NCI-H187 treated with DMSO at 0.1 percent for 48 hours (cell line): ENCODE results near the gene DLL1.
"Not testable (repeated sequence)": the region's sequence is repeated elsewhere in the genome, so short reads cannot be mapped to it uniquely, and the experiment has no call there.

Source experiments
- DNase-seq: peaks from one replicate; lab custom pipeline; 2025; lab: John Stamatoyannopoulos, UW

DLL1 gene, protein sequence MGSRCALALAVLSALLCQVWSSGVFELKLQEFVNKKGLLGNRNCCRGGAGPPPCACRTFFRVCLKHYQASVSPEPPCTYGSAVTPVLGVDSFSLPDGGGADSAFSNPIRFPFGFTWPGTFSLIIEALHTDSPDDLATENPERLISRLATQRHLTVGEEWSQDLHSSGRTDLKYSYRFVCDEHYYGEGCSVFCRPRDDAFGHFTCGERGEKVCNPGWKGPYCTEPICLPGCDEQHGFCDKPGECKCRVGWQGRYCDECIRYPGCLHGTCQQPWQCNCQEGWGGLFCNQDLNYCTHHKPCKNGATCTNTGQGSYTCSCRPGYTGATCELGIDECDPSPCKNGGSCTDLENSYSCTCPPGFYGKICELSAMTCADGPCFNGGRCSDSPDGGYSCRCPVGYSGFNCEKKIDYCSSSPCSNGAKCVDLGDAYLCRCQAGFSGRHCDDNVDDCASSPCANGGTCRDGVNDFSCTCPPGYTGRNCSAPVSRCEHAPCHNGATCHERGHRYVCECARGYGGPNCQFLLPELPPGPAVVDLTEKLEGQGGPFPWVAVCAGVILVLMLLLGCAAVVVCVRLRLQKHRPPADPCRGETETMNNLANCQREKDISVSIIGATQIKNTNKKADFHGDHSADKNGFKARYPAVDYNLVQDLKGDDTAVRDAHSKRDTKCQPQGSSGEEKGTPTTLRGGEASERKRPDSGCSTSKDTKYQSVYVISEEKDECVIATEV

DNA sequence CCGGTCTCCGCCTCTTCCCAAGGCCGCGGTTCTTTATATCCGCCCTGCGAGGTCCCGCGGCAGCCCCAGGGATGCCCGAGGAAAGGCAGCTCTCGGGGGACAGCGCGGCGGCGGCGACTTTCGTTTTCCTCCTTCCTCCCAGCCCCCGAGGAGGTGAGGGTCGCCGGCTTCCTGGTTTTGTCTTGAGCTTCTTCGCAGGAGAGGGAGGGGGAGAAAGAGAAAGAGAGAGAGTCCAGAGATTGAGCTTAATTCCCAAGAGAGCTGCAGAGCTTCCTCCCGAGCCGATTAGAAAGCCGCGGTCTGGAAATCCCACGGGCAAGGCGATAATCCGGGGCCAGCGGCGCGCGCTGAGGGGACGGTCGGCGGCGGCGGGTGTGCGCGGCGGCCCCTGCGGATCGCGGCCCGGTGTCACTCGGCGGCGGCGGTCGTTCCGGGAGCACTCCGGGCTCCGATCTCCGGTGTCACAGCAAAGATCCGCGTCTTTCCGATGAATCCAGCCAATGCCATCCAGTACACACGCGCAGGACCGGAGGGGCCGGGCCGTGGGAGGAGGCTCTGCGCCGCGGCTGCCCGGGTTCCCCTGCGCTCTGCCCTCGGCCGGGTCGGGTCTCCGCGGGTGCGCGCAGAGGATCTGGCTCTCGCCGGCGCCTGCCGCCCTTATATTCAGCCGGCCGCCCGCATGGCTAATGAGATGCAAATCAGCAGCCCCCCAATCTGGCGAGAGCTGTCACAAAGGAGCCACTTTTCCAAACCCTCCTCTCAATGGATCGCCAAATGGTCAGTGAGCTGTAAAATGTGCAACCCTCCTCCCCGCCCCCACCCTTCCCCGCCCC lies at the start of gene DLL1:
Gene DLL1, minus strand, starts transcription at position 783 of the 833 bp plus-strand sequence. CDS start 939 bp downstream, outside the sequence.
- DNase-seq = no peak

DNA sequence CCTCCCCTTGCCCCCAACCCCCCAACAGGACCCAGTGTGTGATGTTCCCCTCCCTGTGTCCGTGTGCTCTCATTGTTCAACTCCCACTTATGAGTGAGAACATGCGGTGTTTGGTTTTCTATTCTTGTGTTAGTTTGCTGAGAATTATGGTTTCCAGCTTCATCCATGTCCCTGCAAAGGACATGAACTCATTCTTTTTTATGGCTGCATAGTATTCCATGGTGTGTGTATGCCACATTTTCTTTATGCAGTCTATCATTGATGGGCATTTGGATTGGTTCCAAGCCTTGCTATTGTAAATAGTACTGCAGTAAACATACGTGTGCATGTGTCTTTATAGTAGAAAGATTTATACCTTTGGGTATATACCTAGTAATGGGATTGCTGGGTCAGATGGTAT lies 44.3 kb upstream of the DLL1 start:
- DNase-seq = not testable (repeated sequence)

DNA sequence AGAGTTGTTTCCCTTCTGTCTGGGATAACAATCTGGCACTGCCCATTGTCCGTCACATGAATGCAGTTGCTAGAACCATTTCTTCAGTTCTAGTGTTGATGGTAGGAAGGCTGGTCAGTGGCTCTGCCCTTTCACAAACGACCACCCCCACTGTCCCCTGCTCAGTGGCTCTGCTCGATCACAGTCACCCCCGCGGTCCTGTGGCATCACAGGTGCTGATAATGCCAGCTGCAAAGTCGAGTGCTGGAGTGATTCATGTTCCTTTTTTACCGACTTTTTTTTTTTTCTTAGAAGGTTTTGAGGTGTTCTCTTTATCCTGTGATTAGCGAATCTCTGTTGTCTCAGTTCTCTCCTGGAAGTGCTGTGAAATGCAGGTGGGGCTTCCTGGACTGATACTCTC lies 38.4 kb upstream of the DLL1 start:
- no peak for DNase-seq

DNA sequence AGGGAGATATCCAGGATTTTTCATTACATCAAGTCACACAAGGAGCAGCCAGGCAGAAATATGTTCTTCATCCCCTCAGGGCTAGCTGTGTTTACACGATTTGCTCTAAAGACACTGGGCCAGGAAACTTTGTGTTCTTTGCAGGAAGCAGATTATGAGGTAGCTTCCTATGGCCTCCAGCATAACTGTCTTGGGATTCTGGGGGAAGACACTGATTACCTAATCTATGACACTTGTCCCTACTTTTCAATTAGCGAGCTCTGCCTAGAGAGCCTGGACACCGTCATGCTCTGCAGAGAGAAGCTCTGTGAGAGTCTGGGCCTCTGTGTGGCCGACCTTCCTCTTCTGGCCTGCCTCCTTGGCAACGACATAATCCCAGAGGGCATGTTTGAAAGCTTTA lies 26.8 kb upstream of the DLL1 start:
- DNase-seq = no peak

DNA sequence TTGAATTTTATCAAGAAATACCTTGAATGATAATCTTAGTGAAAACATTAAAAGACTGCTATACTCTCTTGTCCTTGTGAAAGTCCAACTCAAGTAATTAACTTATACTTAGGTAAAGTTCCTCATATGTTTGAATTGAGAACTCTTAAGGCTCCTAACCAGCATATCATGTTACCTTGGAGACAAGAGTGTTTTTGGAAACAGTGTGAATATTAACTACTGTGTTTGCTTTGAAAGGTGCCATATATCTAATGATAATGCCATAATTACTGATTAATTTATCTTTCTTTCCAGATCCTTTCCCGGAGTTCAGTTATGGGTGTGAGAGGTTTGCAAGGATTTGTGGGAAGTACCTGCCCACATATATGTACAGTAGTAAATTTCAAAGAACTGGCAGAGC lies 26.2 kb upstream of the DLL1 start:
- no peak for DNase-seq

GRCh38 chr6:170316071-170316470 lies 25.2 kb upstream of the DLL1 start:
- DNase-seq = no peak

DNA sequence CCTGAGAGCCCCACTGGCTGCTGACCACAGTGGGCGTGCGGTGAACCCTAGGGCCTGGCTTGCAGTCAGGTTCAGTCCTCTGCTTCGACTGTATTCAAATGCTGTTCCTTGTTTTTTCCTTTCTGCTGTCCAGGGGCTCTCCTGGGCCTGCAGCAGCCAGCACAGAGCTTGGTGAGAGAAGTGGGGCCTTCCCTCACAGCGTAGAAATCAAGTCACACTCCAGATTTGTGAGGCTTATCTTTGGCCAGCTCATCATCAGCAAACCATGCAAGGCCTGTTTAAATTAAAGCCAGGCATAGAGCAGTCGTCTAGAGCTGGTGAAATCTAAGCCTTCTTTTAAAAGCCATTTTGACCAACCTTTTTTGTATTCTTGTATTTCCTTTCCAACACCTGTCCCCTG lies 24.1 kb upstream of the DLL1 start:
- no peak for DNase-seq

- no peak for DNase-seq
Observed at GRCh38 chr6:170313716-170314295, 22.9 kb upstream of the DLL1 start.

DNA sequence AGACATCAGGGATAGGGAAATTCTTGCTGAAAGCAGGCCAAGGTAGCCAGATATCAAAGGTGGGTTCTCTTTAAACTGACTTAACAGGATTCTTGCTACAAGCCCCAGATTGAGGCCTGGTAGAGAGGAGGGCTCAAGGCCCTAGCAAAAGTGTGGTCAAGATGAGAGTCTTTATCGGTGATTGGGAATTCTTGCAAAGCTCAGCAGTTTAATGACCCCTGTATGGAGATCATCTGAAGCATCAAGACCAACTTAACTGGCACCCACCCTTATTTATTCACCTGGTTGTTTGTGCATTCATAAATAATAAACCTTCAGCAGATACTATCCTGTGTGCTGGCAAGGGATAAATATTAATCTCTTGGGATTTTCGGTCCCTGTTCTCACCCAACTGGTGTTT lies 22.0 kb upstream of the DLL1 start:
- no peak for DNase-seq

DNA sequence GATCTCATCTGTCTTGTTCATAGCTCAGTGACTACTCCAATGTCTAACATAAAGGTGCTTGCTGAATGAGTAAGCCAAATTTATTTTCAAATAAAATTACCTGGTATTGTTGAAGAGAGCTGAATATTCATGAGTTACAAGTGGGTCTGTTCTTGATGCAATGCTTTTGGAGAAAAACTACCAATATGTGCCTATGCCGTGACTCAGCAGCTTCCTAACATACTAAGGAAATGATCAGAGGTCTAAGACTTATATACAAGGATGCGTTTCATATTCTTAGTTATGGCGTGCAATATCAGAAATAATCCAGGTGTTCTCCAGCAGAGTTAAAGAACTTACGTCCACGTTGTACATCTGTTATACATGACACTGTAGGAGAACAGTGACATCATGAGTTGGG lies 20.8 kb upstream of the DLL1 start:
- no peak for DNase-seq

- DNase-seq = no peak
Observed at GRCh38 chr6:170308761-170309160, 17.9 kb upstream of the DLL1 start.

- no peak for DNase-seq
Observed at GRCh38 chr6:170307080-170307545, 16.2 kb upstream of the DLL1 start.

DNA sequence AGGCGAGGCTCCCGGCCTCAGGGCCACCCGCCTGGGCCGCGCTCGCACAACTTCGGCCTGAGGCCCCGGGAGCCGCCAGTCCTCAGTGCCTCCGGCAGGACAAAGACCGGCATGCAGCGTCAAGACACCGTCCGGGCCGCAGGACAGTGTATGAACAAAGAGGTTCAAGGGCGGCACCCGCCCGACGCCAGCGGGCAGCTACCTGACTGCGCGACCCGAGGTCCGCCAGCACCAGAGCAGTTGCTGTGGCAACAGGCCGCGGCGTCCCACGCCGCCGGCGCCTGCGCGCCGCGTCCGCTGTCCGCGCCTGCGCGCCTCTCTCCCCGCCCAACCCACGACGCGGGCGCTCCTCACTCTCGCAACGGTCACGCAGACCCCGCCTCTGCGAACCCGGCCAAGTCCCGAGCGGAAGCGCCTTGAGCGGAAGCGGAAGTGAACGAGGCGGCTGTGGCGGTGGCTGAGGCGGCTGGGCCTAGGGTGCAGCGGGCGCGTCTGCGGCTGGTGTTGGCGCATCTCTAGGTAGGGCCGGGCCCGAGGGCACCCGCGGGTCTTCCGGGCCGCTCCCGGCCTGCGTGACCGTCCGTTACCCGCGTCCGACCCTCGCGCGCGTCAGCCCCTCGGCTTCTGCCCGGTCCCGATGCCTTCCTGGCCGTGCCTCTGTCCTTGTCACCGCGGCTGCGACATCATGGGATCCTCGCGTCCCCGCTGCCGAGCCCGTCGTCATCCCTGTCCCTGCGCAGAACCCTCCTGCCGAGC lies 15.6 kb upstream of the DLL1 start, which contains the start of gene FAM120B:
Gene FAM120B, plus strand, starts transcription at position 435 of the 756 bp plus-strand sequence. CDS start 10,633 bp downstream, outside the sequence.
- DNase-seq = peak; percentile 43

GRCh38 chr6:170305805-170306323 lies 15.0 kb upstream of the DLL1 start:
- DNase-seq = no peak

DNA sequence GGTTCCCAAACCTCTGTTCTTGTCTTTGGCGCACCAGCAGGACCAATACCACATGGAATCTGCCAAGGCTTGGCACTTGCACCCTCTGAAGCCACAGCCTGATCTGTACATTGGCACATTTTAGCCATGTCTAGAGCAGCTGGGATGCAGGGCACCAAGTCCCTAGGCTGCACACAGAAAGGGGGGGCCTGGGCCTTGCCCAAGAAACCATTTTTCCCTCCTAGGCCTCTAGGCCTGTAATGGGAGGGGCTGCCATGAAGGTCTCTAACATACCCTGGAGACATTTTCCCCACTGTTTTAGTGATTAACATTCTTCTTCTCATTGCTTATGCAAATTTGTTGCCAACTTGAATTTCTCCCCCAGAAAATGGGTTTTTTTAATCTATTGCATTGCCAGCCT lies 10.3 kb upstream of the DLL1 start:
- no peak for DNase-seq

DNA sequence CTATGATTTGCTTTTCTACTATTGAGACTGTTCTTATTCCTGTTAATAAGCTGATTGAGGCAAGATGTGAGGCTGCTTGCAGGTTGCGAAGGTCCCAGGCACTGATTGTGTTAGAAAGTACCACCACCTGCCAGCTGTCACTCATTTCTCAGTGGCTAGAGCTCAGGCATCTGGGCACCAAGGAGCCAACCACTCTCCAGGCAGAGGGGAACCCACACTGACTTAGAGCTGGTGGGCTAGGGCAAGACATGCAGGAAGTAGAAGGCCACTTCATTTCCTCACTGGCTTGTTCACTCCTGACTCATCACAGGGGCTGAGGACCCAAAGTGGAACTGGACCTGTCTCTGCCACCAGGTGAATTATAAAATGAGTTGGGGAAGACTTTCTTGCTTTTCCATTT lies 7.8 kb upstream of the DLL1 start:
- no peak for DNase-seq

GRCh38 chr6:170297576-170298330 lies 6.9 kb upstream of the DLL1 start:
- no peak for DNase-seq

- DNase-seq = no peak
Observed at GRCh38 chr6:170296746-170297575, 6.1 kb upstream of the DLL1 start.

DNA sequence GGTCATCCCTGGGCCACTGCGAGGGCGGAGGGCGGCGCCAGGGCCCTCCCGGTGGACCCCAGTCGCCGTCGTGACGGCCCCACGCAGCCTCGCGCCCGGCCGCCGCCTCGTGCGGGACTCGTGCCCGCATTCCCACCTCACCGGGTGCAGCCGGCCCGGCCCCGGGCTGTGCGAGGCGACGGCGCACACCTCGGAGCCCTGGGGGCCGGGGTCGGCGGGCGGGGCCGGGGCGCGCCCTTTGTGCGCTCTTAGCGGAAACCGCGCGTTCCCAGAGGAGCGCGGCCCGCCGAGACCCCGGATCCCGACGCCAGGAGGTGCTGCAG lies 5.5 kb upstream of the DLL1 start:
- no peak for DNase-seq
